Kidney (tissue), 14 donors: ENCODE data around the gene NID2. TPM values are rescaled to one million over a fixed set of nuclear protein-coding genes. Genes with fewer than 3 reads are reported as not detected.

Experiments
- DNase-seq, 5 donors: peaks; one replicate each; pipeline ENCODE4 v3.0.0-alpha.2; 2013 to 2020
- FAIRE-seq: peaks from 2 replicates; lab custom pipeline; 2012; peaks lifted over from hg19 to GRCh38; lab: Jason Lieb, UNC
- H3K27ac ChIP-seq, 2 donors: one replicate each; pipeline ENCODE4 v1.7.0; 2013; ENCODE audit warnings: low read depth in 2 of 2, low read length in 2 of 2, inconsistent platforms in 1 of 2
- H3K27me3 ChIP-seq: one replicate; pipeline ENCODE4 v1.7.1; 2013; ENCODE audit warnings: low read length, inconsistent platforms; ENCODE audit not compliant: control insufficient read depth, insufficient read depth
- H3K36me3 ChIP-seq, 3 donors: one replicate each; pipeline versions ENCODE4 v1.7.0 to v1.7.1; 2013; ENCODE audit warnings: low read length in 3 of 3, control low read depth in 1 of 3, inconsistent platforms in 1 of 3; ENCODE audit not compliant: insufficient read depth in 3 of 3, control insufficient read depth in 2 of 3
- H3K4me1 ChIP-seq, 3 donors: one replicate each; pipeline versions ENCODE4 v1.7.0 to v1.7.1; 2013; ENCODE audit warnings: low read length in 3 of 3, inconsistent platforms in 1 of 3, low read depth in 1 of 3; ENCODE audit not compliant: control insufficient read depth in 2 of 3, insufficient read depth in 2 of 3
- H3K4me3 ChIP-seq, 3 donors: one replicate each; pipeline versions ENCODE4 v1.7.0 to v1.8.1; 2013; ENCODE audit warnings: low read length in 3 of 3, control low read depth in 1 of 3, inconsistent platforms in 1 of 3
- H3K9ac ChIP-seq, 3 donors: one replicate each; pipeline versions ENCODE4 v1.7.0 to v1.7.1; 2013; ENCODE audit warnings: low read length in 3 of 3, control low read depth in 1 of 3, inconsistent platforms in 1 of 3
- H3K9me3 ChIP-seq, 3 donors: one replicate each; pipeline versions ENCODE4 v1.7.0 to v1.7.1; 2013; ENCODE audit warnings: low read length in 3 of 3, control low read depth in 1 of 3, inconsistent platforms in 1 of 3; ENCODE audit not compliant: control insufficient read depth in 2 of 3, insufficient read depth in 1 of 3
- CTCF ChIP-seq: IDR thresholded peaks from 3 replicates; pipeline ENCODE4 v1.5.1; 2012; ENCODE audit warnings: mild to moderate bottlenecking, moderate library complexity, borderline replicate concordance; ENCODE audit not compliant: insufficient read depth; ENCODE audit errors: extremely low read depth
- intact Hi-C: fragments of 100-400 bp; cut with DNase I; formaldehyde crosslinking; loops from one replicate; pipeline ENCODE4 v1.11.1; 2022
- polyA plus RNA-seq: library from polyadenylated mRNA; stranded (reverse); fragments of 350-450 nt; fragmentation: Illumina TruSeq; extraction: RNeasy Lipid Tissue Mini Kit (QIAGEN cat#74804); gene quantifications from one replicate; pipeline ENCODE4 v1.2.3, GENCODE V29; 2014; ENCODE audit warnings: low read depth, low replicate concordance; ENCODE audit not compliant: insufficient read depth
- total RNA-seq: library from RNA; stranded (reverse); fragmentation: NEBNext Ultra II Directional; extraction: Animal tissue kit (Norgen Biotek cat#: 25700); gene quantifications from one replicate; pipeline ENCODE4 v1.2.1, GENCODE V29; 2021
- donor health status: control.
- donor health status: control.
- donor health status: control.
- donor health status: control.
- donor health status: control.
- donor health status: DM: yes; HTN: yes; CAD: no.
- donor health status: Normal renal cell carcinoma (clear cell type).

The NID2 gene
- total and polyA plus RNA-seq, 2 donors from 2014 or later: 7.1 to 37.7 TPM

GRCh38 chr14:52011523-52011922, 57.3 kb downstream of the NID2 start:
- peaks cover 3 to 39% (median 20%) of the 10 kb centered on the region in 3 donors for H3K36me3 ChIP-seq
- intact Hi-C loops: no loop called here

DNA sequence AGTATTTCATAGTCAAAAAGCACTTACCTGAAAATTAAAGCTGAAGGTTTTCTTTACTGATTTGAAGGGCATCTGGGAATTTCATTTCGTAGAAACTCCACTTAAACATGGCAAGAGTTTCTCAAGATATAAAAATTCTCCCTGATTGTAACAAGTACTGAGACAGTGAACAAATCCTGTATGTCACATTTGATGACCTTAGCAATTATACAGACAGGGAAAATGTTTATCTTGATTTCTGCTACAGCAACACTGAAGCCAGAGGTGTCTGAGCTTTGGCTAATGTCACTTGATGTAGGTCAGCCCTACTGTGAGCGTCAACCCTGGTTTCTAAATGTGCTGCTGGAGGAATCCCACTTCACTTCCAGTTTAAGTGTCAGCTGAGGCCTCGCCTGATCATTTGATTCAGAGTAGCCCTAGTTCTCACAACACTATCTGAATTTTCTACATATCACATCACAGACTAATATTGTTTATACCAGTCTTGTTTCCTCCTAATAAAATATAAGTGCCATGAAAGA, 58.6 kb downstream of the NID2 start:
- FAIRE-seq: no peak
- H3K4me3 ChIP-seq: no peak overlapping the region
- no peak for DNase-seq
- no peak overlapping the region for H3K9ac ChIP-seq
- no peak overlapping the region for H3K27ac ChIP-seq
- no peaks in the 10 kb centered on the region for H3K27me3 ChIP-seq
- H3K36me3 ChIP-seq: peaks cover 6 to 51% (median 32%) of the 10 kb centered on the region in 3 donors
- TF ChIP-seq CTCF: no peak
- H3K4me1 ChIP-seq: no peaks in the 10 kb centered on the region
- no peaks in the 10 kb centered on the region for H3K9me3 ChIP-seq
- intact Hi-C loops: no loop called here

More at GRCh38 chr14:52011523-52011922, 57.3 kb downstream of the NID2 start:
- no peak for DNase-seq
- no peak for TF ChIP-seq CTCF
- H3K9ac ChIP-seq: no peak overlapping the region
- H3K27ac ChIP-seq: no peak overlapping the region
- H3K27me3 ChIP-seq: no peaks in the 10 kb centered on the region
- no peak for FAIRE-seq
- no peak overlapping the region for H3K4me3 ChIP-seq
- H3K9me3 ChIP-seq: no peaks in the 10 kb centered on the region
- H3K4me1 ChIP-seq: no peaks in the 10 kb centered on the region

GRCh38 chr14:52008136-52008535, 60.7 kb downstream of the NID2 start:
- no peak overlapping the region for H3K27ac ChIP-seq
- H3K27me3 ChIP-seq: no peaks in the 10 kb centered on the region
- no peaks in the 10 kb centered on the region for H3K9me3 ChIP-seq
- H3K9ac ChIP-seq: no peak overlapping the region
- H3K4me3 ChIP-seq: no peak overlapping the region
- TF ChIP-seq CTCF: no peak
- FAIRE-seq (no peak), DNase-seq (no peak)
- peaks cover 9 to 67% (median 41%) of the 10 kb centered on the region in 3 donors for H3K36me3 ChIP-seq
- H3K4me1 ChIP-seq: no peaks in the 10 kb centered on the region
- intact Hi-C loops: no loop called here

- H3K36me3 ChIP-seq: peaks cover 12 to 68% (median 41%) of the 10 kb centered on the region in 3 donors
- TF ChIP-seq CTCF: no peak
- intact Hi-C loops: no loop called here
- H3K9me3 ChIP-seq: no peaks in the 10 kb centered on the region
- no peak overlapping the region for H3K4me3 ChIP-seq
- FAIRE-seq (no peak), DNase-seq (no peak)
- H3K4me1 ChIP-seq: no peaks in the 10 kb centered on the region
- H3K27me3 ChIP-seq: no peaks in the 10 kb centered on the region
- H3K27ac ChIP-seq: no peak overlapping the region
- H3K9ac ChIP-seq: no peak overlapping the region
These were observed 61.2 kb downstream of the NID2 start for GRCh38 chr14:52007637-52008036.
